K562 (cell line): ENCODE results near the gene PUS3.

Experiments used
- ARID2 ChIP-seq: fragments of 450-650 bp; IDR thresholded peaks from 2 replicates; pipeline ENCODE4 v1.6.1; 2017; ENCODE audit warnings: antibody characterized with exemption, mild to moderate bottlenecking
- CC2D1A ChIP-seq: fragments of 450-650 bp; IDR thresholded peaks from 2 replicates; pipeline ENCODE4 v1.6.1; 2017; ENCODE audit warnings: mild to moderate bottlenecking
- CTCF ChIP-seq, 3 experiments: IDR thresholded peaks in 2 of 3; conservative IDR thresholded peaks in 1 of 3; 2 replicates each; pipeline ENCODE4 v1.5.1; 2011 to 2012; ENCODE audit warnings: low read length in 3 of 3, mild to moderate bottlenecking in 3 of 3, control low read depth in 2 of 3, improper control_type of control experiment in 1 of 3, inconsistent platforms in 1 of 3, low read depth in 1 of 3, mixed read lengths in 1 of 3, moderate library complexity in 1 of 3; ENCODE audit not compliant: insufficient read depth in 2 of 3
- GABPA ChIP-seq: fragments of 200-800 bp; sonication (Bioruptor generic); conservative IDR thresholded peaks from 2 replicates; pipeline ENCODE4 v1.6.1; 2016; ENCODE audit warnings: low read depth, missing genetic modification characterization, missing compliant biosample characterization
- JUND ChIP-seq, 2 experiments: IDR thresholded peaks; 2 replicates in 1 of 2; 3 replicates in 1 of 2; pipeline ENCODE4 v1.6.1; 2011; ENCODE audit warnings: borderline replicate concordance in 2 of 2, low read depth in 2 of 2, low read length in 2 of 2, improper control_type of control experiment in 1 of 2, missing biosample characterization in 1 of 2, missing genetic modification characterization in 1 of 2, missing genetic modification reagents in 1 of 2
- KLF16 ChIP-seq: IDR thresholded peaks from 2 replicates; pipeline ENCODE4 v1.6.1; 2016; ENCODE audit warnings: antibody characterized with exemption
- MAFK ChIP-seq: IDR thresholded peaks from 2 replicates; pipeline ENCODE4 v1.6.1; 2011; ENCODE audit warnings: low read length, improper control_type of control experiment
- MAX ChIP-seq: sonication (generic); formaldehyde crosslinking; IDR thresholded peaks from 2 replicates; pipeline ENCODE4 v1.9.0; 2022; ENCODE audit warnings: mild to moderate bottlenecking, missing genetic modification reagents
- POLR2AphosphoS5 ChIP-seq: IDR thresholded peaks from 2 replicates; pipeline ENCODE4 v1.6.1; 2011; ENCODE audit warnings: mild to moderate bottlenecking, low read depth, low read length, moderate library complexity; ENCODE audit not compliant: control insufficient read depth, insufficient read depth
- RNF219 ChIP-seq: fragments of 250-450 bp; sonication (Bioruptor Pico); IDR thresholded peaks from 2 replicates; pipeline ENCODE4 v1.5.0; 2022; ENCODE audit warnings: mild to moderate bottlenecking
- ZBTB26 ChIP-seq: fragments of 450-650 bp; formaldehyde crosslinking; IDR thresholded peaks from 2 replicates; pipeline ENCODE4 v1.4.0; 2022; ENCODE audit warnings: missing genetic modification characterization
- ZNF407 ChIP-seq: fragments of 450-650 bp; IDR thresholded peaks from 2 replicates; pipeline ENCODE4 v1.6.1; 2016; ENCODE audit warnings: low read depth
- ZSCAN29 ChIP-seq: fragments of 450-650 bp; IDR thresholded peaks from 2 replicates; pipeline ENCODE4 v1.6.1; 2017

- TF ChIP-seq JUND (IDR thresholded peaks at IDR 0.05; ENCODE audit: borderline replicate concordance, low read depth, low read length), result 0 out of 2 replicates have a peak, but pooled peaks have one; percentile 8
- no peak; the same call in 2 of the 3 replicates for TF ChIP-seq JUND (tag; IDR thresholded peaks at IDR 0.05; ENCODE audit: borderline replicate concordance, low read depth, low read length)
- 0 out of 2 replicates have a peak, but pooled peaks have one; percentile 41 for TF ChIP-seq ZSCAN29
- peak; percentile 29 to 56 (median 31); a peak in 5 of 6 replicates for TF ChIP-seq CTCF (IDR thresholded peaks at IDR 0.05 in 2 of 3, conservative IDR thresholded peaks at IDR 0.05 in 1 of 3; ENCODE audit: insufficient read depth in 2 of 3, low read depth in 1 of 3, low read length in 3 of 3)
- TF ChIP-seq CC2D1A, result peak; percentile 97
- TF ChIP-seq GABPA (tag), result peak; percentile 65
- no peak for TF ChIP-seq ARID2
- no peak for TF ChIP-seq ZNF407
- no peak for TF ChIP-seq ZBTB26
- no peak for TF ChIP-seq MAFK
- no peak for TF ChIP-seq KLF16
- TF ChIP-seq POLR2AphosphoS5, result no peak; the same call in 1 of the 2 replicates
- no peak; the same call in none of the 2 replicates for TF ChIP-seq MAX (CRISPR knock-in tag)
- no peak for TF ChIP-seq RNF219
These were observed 15.4 kb downstream of the PUS3 start, which contains the start of gene HYLS1 for GRCh38 chr11:125887373-125888324.
